ENCODE measurements around the gene CLSTN2. TPM values are rescaled to one million over a fixed set of nuclear protein-coding genes. Genes with fewer than 3 reads are reported as not detected.

Gene CLSTN2
- total RNA-seq, 1 donor from 2014 or later: 3.9 TPM

DNA sequence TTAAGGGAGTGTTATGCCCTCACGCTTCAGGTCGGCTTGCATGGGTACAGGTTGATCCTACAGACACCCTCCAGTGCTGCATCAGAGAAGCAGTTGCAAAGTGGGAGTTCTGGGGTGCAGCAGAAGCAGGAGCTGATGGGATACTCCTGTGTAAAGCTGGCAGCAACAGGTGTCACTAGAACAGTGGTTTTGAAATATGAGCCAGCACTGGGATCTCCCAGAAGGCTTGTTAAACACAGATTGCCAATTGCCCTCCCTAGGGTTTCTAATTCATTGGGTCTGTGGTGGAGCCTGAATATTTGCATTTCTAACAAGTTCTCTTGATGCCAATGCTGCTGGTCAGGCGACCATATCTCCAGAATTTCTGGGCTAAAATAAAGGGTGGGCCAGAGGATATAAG is 350.4 kb downstream of the CLSTN2 start:
- intact Hi-C loops (cut with DNase I): no loop called here
- DNase-seq (ENCODE audit: low spot score): no peak

DNA sequence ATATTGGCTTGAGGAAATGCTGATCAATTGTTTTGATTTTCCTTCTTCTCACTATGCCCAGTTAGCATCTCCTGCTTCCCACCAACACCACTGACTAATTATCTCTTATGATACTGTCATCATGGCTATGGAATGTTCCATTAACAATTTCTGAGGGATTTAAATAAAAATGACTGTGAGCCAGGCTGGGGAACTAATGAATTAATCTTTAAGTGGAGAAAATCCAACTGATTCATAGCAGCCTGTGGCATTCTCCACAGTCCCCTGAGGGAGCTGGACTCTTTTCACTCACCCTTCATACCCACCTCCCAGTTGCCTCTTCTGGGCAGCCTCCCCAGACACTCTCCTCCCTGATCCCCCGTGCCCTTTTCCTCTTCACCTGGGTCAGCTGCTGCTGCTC is 353.6 kb downstream of the CLSTN2 start:
- DNase-seq (ENCODE audit: low spot score): no peak
- intact Hi-C loops (cut with DNase I): no loop called here

DNA sequence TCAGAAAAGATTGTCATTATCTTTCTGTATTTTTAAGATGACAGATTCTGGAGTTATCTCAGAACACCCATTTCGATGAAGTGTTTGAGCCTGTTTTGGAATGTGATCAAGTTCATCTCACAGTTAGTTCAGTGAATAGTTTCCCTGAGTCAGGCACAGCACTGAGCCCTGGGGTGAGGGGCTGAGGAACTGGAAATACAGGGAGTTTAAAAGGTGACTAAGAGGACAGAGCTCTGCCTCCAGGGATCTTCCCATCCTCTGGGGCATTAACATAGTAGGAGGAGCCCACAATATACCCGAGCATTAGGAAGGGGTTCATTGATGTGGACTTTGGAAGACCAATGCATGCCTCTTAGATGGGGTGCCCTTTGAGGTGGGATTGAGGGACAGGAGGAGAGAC is 355.1 kb downstream of the CLSTN2 start:
- intact Hi-C loops (cut with DNase I): no loop called here
- DNase-seq (ENCODE audit: low spot score): no peak

DNA sequence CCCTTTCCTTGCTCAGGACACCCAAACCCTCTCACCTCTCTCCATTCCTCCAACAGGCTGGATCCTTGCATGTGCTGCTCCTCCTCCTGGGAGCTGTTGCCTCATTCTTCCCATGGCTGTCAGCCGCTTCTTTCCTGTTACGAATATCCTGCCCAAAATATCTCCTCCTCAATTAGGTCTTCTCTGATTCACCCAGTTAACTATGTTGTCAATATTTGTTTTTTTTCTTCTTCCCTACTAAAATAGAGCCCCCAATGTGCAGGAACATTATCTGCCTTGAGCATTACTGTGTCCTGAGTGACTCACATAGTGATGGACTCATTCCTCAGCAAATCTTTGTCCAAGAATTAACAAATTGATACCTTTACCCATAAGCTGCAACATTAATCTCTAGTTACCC is 357.2 kb downstream of the CLSTN2 start:
- intact Hi-C loops (cut with DNase I): no loop called here
- no peak for DNase-seq (ENCODE audit: low spot score)

DNA sequence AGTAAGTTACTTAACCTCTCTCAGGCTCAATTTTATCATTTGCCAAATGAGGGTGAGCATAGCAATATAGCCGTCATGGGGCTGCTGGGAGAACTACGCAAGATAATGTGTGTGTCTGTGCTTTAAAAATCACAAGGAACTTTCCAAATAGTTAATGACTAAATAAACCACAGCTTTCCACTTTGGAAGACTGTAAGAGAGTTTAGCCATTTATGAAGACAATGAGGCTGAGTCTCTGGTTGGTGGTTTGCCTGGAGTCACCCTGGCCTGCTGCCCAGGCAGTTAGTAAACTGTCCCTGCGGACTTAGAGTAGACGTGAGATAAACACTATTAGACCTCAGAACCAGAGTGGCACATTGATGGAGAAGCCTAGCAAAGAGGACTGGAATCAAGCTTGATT is 357.7 kb downstream of the CLSTN2 start:
- intact Hi-C loops (cut with DNase I): no loop called here
- DNase-seq (ENCODE audit: low spot score): no peak

DNA sequence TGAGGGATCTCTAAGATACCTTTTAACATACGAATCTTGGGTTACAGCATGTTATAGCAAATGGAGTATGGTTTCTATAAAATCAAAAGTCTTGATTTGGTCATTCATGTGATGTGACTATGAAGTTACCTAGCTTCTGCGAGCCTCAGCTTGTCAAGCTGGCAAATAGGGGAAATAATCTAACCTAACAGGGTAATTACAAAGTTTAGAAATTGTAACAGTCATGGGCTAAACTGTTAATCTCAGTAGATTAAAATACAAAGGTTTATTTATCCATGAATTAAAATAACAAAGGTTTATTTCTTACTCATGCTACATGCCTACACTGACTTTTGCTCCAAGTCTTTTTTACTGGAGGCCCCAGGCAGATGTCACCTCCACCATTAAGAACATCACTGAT is 359.1 kb downstream of the CLSTN2 start:
- intact Hi-C loops (cut with DNase I): no loop called here
- no peak for DNase-seq (ENCODE audit: low spot score)

DNA sequence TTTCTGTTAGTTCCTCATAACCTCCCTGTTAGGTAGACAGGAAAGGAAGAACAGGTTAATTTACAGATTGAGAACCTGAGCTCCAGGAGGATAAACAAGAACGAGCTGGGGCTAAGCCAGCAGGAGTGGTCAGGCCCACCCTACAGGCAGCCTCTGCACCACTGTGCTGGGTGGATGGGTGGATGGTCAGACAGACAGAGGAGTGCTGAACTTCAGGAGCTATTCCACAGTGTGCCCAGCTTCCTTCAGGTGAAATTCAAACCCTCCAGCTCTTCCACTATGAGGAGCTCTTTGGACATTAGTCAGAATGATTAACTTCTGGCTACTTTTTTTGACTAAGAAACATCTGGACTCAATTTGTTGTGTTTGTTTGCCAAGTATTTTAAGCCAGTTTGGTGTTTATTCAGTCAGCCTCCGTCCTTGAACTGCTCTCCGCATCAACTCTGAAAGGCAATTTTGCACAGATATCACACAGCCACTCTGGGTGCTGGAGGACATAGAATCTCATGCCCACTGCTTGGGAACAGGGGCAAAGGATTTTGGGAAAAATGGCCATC is 361.9 kb downstream of the CLSTN2 start:
- intact Hi-C loops (cut with DNase I): no loop called here
- no peak for DNase-seq (ENCODE audit: low spot score)

DNA sequence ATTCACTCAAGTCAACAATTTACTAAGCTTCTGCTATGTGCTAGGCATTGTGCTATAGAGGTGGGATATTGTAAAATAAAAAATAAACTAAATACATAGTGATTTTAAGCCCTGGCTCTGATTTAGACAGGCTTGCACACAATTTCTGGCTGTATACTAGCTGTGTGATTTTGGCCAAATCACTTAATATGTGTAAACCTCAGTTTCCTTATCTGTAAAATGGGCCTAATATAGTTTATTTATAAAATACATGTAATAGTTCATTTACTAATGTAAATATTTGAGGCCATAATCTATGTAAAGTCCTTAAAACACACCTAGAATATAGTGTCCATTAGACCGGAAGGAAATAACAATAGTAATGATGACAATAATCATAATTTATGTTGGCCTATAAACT is 363.1 kb downstream of the CLSTN2 start:
- no peak for DNase-seq (ENCODE audit: low spot score)
- intact Hi-C loops (cut with DNase I): no loop called here

DNA sequence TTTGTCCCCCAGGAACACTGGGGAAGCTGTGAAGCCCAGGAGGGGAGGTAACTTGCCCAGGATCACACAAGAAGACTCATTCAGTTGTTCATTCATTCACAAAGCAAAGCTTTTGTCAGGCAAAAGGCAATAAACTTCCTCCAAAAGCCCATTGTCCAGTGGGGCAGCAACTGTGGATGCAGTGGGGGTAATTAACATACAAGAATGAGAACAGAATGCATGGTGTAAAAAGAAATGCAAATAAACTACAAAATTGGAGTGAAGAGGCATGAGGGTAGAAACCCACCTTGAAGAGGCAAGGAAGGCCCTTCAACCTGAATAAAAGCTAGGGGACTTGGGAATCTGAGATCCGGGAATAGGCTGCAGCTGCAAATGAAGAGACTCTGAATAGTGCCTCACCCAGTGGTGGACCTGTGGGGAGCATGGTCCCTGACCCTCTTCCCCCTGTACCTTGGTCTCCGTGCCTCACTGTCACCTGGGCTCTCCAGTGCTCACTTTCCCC is 363.6 kb downstream of the CLSTN2 start:
- intact Hi-C loops (cut with DNase I): no loop called here

DNA sequence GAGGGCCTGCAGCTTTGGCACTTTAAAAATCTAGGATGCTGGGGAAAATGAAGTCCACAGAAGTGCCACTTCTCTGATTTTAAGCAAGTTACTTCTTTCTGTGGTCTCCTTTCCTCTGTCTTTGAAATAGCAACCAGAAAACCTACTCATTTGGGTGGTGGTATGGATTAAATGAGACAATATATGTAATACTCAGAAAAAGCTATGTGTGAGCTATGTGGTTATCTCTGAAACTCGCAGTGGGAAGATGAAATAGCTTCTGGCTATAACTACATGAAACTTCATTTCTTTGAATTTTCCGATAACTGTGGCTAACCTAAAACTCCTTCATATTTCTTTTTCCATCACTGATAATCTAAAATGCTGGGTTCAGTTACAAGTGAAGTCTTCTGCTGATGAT is 368.9 kb downstream of the CLSTN2 start:
- intact Hi-C loops (cut with DNase I): no loop called here

More for the DNA sequence above, 363.6 kb downstream of the CLSTN2 start:
- no peak for DNase-seq (ENCODE audit: low spot score)

DNA sequence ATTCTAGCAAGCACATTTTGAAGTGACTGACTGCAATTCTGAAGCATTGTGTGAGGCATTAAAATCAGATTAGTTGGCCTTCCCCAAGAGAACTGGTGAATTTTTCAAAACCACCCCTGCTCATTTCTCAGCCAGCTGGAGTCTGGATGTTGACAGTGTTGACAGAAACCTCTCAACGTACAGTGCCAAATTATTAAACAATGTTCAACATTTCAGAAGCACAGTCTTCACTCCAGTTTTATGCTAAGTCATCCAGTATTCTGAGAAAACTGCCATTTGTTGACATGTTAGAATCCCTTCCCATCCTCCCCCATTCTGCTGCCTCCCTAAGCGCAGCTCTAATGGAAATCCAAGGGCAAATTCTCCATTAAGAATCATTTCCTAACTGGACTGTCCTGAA is 373.6 kb downstream of the CLSTN2 start:
- no peak for DNase-seq (ENCODE audit: low spot score)
- intact Hi-C loops (cut with DNase I): no loop called here

More for the DNA sequence above, 368.9 kb downstream of the CLSTN2 start:
- no peak for DNase-seq (ENCODE audit: low spot score)

DNA sequence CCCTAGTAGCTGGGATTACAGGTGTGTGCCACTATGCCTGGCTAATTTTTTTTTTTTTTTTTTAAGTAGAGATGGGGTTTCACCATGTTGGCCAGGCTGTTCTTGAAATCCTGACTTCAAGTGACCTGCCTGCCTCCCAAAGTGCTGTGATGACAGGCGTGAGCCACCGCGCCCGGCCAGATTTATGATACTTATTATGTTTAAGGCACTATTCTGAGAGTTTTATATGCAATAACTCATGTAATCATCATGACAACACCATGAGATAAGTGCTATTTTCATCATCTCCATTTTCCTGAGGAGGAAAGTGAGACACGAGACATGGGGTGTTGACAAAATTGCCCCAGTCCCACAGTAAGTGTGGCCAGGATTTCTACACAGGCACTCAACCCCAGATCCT is 376.4 kb downstream of the CLSTN2 start:
- DNase-seq (ENCODE audit: low spot score): no peak
- intact Hi-C loops (cut with DNase I): no loop called here

DNA sequence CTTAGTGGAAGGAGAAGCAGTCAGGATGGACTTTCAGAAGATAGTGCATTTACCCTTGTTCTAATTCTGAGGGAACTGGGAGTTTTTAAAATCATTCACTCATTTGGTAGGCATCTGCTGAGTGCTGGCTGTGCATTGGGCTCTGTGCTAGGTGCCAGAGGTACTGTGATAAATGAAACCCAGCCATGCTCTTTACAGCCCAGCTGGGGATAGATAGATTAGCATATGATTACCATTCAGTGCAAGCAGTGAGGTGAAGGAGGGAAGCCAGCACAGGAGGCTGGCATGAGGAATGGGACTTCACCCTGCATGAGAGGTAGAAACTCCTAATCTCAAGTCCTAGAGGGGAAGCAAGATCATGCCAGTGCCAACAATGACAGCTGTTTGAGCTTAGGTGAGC is 381.0 kb downstream of the CLSTN2 start:
- intact Hi-C loops (cut with DNase I): no loop called here

DNA sequence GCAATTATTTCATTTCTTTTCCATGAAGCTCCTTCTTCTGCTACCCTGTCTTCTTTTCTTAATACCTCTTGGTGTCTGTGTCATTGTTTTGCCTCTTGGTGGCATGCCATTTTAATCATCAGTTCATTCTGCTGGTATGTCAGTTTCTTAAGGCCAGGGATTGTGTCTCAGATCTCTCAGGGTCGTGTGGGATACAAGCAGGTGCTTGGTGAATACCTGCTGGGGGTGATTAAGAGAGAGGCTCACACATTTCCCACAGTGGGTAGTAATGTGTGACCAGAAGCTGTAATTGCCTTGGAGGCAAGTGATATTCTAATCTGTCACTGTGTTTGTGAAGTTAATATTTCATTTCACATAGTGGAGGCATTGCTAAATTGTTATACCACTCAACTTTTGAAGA is 381.5 kb downstream of the CLSTN2 start:
- intact Hi-C loops (cut with DNase I): no loop called here
- no peak for DNase-seq (ENCODE audit: low spot score)

More for the DNA sequence above, 381.0 kb downstream of the CLSTN2 start:
- no peak for DNase-seq (ENCODE audit: low spot score)

DNA sequence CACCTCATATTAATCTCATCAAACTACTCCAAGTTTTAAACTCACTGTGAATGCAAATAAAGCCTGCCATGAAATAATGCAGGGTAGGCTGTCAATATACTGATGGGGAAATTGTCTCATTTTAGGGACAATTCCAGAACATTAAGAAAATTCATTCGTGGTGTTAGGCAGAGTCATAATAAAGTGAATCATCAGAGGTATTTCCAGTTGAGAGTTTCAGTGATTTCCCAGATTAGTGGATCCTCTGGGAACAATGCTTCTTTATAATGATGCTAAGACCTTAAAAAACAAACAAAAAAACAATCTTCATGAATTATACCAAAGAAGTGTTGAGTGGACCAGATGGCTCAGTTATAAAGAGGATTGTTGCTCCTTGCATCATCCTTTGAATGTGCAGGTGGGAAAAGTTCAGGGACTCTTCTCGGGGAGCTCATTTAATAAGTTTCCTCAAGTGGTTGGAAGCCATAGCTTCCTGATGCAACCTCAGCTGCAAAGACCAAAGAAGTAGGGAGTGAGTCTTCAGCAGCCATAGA is 381.9 kb downstream of the CLSTN2 start:
- intact Hi-C loops (cut with DNase I): no loop called here

DNA sequence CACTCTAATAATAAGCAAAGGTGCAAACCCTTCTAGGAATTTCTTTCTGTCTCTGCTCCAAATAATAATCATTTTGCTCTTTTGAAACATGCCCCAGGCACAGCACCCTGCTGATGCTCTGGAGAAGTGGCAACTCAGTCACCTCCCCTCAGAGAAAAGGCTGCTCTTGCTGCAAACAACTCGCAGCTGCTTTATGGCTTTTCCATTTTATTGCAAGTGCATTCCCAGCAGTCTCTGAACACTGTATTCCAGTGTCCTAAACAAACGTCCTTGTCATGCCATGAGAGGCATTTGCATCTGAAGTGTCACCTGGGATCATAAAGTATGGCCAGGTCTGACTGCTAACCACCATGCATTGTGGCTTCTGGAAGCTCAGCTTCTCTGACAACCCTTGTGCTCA is 384.8 kb downstream of the CLSTN2 start:
- intact Hi-C loops (cut with DNase I): no loop called here
- DNase-seq (ENCODE audit: low spot score): no peak

More for the DNA sequence above, 381.9 kb downstream of the CLSTN2 start:
- DNase-seq (ENCODE audit: low spot score): no peak

DNA sequence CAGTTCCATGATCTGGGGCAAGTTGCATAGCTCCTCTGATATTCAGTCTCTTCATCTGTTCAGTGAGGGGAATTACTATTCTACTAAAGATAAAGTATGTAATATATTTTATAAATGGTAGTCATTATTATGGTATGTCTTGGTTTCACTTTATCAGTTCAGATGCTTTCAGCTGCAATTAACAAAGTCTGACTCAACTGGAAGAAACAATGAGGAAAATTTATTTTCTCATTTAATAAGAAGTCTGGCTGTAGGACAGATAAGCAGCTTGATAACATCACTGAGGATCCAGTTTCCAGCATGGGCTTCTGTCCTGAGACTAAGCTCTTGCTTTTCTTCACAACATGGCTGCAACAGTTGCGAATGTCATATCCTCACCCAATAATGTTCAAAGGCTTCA is 388.6 kb downstream of the CLSTN2 start:
- intact Hi-C loops (cut with DNase I): no loop called here

DNA sequence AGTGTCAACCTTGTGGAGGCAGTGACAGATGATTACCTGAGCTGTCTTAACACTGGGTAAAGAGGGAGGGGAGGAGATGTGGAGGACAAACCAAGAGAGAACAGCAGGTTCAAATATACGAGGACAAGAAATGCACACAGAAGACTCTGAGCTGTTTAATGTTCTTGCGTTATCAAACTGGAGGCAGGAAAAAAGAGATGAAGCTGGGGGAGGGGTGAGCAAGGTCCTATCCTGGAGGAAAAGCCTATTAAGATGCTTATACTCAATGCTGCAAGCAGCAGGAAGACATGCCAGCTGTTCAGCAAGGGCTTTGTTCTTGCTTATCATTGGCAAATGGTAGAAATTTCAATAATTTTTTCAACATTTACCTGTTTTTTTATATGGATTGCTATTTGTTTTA is 397.1 kb downstream of the CLSTN2 start:
- DNase-seq (ENCODE audit: low spot score): no peak
- intact Hi-C loops (cut with DNase I): no loop called here

More for the DNA sequence above, 388.6 kb downstream of the CLSTN2 start:
- DNase-seq (ENCODE audit: low spot score): no peak

DNA sequence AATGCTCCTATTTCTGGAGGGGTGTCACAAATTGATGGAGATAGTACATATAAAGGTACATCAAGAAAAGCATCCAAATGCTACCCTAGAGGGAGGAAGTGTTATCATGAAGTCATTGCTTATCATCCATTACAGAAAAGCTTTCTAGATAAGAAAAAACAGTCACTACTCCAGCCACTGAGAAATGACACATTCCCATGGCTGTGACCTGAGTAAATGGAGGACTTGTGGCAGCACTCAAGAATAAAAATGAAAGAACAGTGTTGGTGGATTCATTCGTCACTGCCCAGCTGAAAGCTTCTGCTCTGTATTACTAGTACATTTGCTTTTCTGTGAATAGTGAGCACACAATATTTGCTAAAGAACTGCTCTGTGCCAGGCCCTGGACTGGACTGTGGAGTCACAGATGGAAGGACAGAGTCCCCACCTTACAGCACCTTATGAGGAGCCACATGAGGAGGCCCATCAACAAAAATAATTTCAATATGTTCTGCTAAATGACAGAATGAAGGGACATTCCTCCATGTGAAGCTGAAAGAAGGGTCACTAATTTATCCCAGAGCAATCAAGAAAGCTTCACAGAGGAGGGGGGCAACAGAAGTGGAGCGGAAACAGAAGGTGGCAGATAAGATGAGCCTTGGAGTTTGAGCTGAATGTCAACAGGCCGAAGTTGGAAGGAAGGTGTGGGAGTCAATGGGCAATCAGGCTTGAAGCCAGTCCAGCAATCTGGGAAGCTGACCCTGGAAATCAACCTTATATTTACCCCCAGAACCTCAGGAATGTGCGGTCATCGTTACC is 399.3 kb downstream of the CLSTN2 start:
- no peak for DNase-seq (ENCODE audit: low spot score)
- intact Hi-C loops (cut with DNase I): no loop called here

DNA sequence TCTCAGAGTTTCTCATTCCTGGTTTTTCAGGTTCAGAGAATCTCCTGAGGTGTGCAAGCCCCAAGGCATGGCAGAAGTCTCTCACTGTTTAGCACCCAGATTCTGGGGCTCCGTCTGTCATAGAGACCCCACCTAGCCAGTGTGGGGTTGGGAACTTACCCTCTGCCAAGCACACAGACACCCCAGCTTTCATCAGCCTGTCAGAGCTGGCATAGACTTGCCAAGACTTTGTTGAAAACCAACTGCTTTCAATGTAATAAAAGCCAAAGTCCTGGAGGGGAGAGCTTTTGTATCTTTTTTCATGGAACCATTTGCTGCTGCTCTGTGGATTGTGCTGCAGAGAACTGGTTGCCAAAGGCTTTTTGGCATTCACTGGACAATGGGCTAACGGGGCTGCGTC is 401.5 kb downstream of the CLSTN2 start:
- intact Hi-C loops (cut with DNase I): no loop called here
- no peak for DNase-seq (ENCODE audit: low spot score)

DNA sequence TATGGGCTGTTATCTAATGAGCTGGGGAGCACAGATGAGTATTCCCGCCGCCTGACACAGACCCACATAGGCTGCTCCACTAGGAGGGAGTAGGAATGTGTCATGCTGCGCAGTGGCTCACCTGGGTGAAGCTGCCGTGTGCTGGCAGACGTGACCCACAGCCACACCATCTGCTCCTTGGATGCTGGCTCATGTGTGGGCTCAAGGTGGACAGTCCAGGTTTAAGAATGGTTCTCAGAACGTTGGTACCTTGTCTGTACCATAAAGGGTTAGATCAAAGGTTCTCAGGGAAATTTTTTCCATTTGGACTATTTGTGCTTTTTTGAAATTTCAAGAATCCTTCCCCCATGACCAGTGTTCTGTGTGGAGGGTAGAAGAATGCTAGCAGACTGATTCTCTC is 403.9 kb downstream of the CLSTN2 start:
- no peak for DNase-seq (ENCODE audit: low spot score)
- intact Hi-C loops (cut with DNase I): no loop called here
